Activated CD4-positive, alpha-beta T cell treated with anti-CD3 and anti-CD28 coated beads, Interleukin-2, amount 50 U/mL, for 1 hour (primary cell): ENCODE results near the gene GPR50.

ENCODE experiments used
- DNase-seq: peaks from one replicate; pipeline ENCODE4 v3.0.0-alpha.2; 2020

The GPR50 gene

DNA sequence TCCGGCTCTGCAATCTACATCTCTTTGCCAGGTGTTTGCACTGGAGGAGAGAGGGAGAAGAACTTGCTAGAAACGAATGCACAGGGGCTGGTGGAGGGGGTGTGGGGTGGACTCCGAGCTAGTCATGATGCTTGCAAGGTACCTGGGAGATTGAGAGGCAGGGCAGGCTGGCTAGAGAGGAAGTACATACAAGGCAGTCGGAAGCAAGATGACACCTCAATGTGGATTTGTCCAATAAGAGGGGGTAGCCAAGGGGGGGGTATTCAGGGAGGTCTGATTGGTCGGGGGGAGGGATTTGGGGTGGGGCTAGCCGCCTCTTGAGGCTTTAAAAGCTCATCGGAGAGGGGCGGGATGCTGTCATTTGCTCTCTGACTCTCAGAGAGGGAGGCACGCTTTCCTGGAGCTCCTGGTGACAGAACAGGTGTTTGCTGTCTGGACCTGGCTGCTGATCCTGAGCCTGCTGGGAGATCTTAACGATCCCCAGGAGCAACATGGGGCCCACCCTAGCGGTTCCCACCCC, at the start of gene GPR50:
Gene GPR50, plus strand, starts transcription at position 354 of the 520 bp plus-strand sequence. Its CDS starts 138 bp downstream, at position 492.
- DNase-seq = no peak

- DNase-seq = no peak
These were observed 43.9 kb upstream of the GPR50 start for GRCh38 chrX:151132531-151132930.

DNA sequence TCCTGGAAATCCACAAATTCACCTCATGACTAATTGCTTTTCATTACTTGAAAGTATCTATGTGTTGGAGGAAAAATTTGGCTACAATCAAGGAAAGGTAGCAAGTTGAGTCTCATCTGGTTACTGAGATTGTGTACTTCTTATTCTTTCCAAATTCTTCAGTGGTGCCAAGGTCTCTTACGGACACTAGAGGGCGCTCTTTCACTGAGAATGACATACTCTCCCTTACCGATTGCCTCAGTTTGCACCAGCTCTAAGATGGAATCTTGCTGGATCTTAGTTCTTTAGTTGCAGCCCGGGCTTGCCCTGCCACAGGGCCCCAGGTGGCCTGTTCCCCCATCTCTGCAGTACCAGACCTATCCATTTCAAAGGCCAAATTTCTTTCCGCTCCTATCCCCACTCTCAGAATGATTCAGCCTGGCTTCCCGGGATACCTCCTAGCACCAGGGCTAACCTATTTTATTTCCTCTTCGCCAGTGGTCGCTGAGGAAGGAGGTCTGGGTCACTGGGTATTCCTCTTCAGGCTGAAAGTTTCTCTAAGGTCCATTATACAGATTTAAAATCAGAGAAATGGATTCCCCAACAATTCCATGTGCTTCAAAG, 24.6 kb upstream of the GPR50 start:
- DNase-seq = peak; percentile 1

- no peak for DNase-seq
These were observed 23.3 kb upstream of the GPR50 start for GRCh38 chrX:151153086-151153485.

DNA sequence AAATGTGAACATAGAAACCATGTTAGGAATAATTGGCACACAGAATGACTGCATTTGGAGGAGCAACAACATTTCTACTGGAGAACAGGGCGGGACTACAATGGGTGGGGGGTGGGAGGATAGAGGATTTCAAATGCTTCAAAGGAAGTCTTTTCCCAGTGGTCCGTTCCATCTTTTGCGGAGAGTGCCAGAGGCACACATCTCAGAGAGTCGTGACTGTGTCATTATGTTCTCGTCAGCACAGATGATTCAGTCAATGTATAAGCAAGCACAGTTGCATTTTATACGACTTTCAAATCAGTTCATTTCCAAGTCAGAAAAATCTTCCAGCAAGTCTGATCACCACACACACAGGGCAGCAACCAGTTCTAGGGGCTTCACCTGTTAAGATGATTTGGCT, 22.7 kb upstream of the GPR50 start:
- DNase-seq = no peak

DNA sequence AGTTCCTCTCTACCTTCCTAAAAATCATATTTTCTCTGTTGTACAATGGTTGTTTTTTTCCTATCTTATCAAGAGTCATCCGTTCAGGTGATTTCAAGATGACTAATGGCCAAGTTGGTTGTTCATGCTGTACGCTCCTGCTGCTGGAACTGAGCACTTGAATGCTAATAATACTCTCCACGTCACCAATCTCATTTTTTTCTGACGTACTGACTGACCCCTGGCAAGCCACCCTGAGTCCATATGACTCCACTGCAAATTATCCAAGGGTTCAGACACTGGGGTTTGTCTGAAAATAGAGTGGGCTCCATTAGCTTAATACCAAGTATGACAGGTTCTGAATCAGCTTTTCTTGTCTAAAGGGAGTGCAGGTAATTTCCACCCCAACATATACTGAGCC, 21.1 kb upstream of the GPR50 start:
- DNase-seq = no peak

- no peak for DNase-seq
These were observed 14.7 kb upstream of the GPR50 start for GRCh38 chrX:151161690-151162089.

DNA sequence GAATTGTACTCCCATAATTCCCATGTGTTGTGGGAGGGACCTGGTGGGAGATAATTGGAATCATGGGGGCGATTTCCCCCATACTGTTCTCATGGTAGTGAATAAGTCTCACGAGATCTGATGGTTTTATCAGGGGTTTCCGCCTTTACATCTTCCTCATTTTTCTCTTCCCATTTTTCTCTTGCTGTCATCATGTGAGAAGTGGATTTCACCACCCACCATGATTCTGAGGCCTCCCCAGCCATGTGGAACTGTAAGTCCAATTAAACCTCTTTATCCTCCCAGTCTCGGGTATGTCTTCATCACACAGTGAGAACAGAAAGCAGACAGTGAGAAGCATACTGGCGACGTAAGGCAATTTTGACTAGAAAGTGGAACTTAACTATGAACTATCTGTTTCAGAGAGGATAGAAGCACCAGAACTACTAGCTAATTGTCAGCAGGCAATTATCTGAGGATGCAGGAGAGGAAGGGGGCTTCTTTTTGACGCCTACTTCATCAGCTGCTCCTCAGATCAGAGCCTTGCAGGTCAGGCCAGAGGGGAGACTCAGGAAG, 8.5 kb upstream of the GPR50 start:
- DNase-seq = no peak

DNA sequence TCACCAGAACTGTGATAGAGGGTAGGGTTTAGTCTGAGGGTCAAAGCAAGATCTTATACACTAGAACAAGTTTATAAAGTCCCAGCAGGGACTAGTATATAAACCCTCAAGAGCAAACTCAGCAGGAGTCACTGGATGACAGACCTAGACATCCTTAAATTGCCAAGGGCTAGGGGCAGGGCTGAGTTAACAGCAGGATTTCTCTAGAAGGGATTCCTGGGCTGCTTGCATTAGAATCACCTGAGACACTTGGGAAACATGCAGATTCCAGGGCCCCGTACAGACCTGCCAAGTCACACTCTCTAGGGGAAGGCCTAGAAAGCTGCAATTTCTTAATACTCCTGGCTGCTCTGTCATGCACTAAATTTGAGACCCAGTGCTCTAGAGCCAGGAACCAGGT, 6.6 kb upstream of the GPR50 start:
- no peak for DNase-seq

- DNase-seq = no peak
These were observed 1.7 kb upstream of the GPR50 start for GRCh38 chrX:151174581-151175282.

DNA sequence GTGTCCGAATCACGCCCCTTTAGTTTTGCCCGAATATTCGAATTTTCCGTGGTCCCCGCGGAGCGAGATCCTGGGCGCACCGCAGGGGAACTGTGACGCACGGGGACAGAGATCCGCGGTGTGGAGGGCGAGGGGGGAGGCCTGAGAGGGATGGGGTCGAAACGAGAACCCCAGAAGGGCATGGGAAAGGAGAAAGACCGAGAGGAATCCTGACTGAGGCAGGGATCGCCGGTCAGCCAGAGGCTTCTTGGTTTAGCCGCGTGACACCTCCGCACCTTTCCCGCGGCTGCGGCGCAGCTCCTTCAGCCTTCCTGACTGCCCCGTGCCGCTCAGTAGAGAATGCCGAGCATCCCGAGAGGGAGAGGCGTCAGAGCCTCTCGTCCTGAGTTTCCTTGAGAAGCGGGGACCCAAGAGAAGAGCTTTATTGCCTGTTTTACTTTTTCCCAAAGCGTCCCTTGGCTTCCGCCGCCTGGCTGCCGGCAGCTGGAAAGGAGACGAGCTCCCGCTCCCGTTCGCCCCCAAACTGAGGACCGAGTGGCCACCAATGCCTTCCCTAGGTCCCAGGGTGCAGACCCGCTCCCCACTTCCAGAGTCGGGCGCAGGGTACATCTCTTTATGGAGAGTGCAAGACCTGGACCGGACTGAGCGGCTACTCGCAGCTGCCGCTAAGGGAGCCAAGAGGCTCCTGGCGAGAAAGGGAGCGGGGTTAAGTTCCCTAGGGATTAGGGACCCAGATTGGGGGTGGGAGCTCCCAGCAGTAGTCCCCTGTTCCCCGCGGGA, 911 bp upstream of the GPR50 start:
- DNase-seq = no peak

GRCh38 chrX:151177141-151178027, 1.0 kb downstream of the GPR50 start:
- no peak for DNase-seq

- no peak for DNase-seq
These were observed 2.4 kb downstream of the GPR50 start for GRCh38 chrX:151178746-151179145.

- no peak for DNase-seq
These were observed 4.0 kb downstream of the GPR50 start for GRCh38 chrX:151180400-151180799.

DNA sequence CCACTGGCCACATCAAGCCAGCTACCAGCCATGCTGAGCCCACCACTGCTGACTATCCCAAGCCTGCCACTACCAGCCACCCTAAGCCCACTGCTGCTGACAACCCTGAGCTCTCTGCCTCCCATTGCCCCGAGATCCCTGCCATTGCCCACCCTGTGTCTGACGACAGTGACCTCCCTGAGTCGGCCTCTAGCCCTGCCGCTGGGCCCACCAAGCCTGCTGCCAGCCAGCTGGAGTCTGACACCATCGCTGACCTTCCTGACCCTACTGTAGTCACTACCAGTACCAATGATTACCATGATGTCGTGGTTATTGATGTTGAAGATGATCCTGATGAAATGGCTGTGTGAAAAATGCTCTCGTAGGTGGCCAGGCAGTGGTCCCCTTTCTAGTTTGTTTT, 4.7 kb downstream of the GPR50 start:
- DNase-seq = no peak

DNA sequence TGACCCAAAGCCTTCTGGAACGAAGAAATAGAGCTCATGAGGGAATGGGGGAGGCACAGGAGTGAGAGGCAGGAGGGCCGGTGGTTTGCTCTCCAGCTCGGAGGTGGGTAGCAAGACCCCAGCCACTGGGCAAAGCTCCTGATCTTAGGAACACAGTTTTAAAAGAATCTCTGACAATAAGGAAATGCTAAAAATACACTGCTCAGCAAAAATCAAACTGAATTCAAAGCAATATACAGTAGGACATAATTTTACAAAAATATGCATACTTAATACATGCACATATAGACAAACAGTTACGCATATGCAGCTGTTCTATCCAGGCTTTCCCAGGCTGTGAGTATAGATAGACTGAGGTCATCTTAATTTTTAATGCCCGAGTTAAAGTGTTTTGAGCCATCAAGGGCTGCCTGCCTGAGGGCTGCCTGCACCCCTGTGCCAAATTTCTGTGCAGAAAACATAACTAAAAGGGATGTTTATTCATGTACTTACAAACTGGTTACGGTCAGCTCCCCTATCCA, 6.9 kb downstream of the GPR50 start:
- DNase-seq = no peak

- DNase-seq = no peak
These were observed 7.7 kb downstream of the GPR50 start for GRCh38 chrX:151183912-151184565.

GRCh38 chrX:151184705-151185104, 8.3 kb downstream of the GPR50 start:
- DNase-seq = no peak

DNA sequence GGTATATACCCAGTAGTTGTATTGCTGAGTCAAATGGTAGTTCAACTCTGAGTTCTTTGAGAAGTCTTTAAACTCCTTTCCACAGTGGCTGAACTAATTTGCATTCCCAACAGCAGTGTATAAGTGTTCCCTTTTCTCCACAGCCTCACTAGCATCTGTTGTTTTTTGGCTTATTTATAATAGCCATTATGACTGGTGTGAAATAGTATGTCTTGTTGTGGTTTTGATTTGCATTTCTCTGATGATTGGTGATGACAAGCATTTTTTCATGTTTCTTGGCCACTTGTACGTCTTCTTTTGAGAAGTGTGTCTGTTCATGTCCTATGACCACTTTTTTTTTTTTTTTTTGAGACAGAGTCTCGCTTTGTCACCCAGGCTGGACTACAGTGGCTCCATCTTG, 30.5 kb downstream of the GPR50 start:
- no peak for DNase-seq

GRCh38 chrX:151225843-151226242, 49.5 kb downstream of the GPR50 start:
- no peak for DNase-seq

- DNase-seq = no peak
These were observed 50.6 kb downstream of the GPR50 start for GRCh38 chrX:151226941-151227340.

GRCh38 chrX:151227627-151228026, 51.2 kb downstream of the GPR50 start:
- no peak for DNase-seq
